ENCODE measurements around the gene TAF7.
"Not testable (repeated sequence)": the region's sequence is repeated elsewhere in the genome, so short reads cannot be mapped to it uniquely, and the experiment has no call there.

The TAF7 gene

GRCh38 chr5:141320225-141321169, at the start of gene TAF7:
Gene TAF7 (minus strand): TSS chr5:141320784. CDS start chr5:141320044, 740 bp downstream.
- DNase-seq: peak; percentile 94 to 95

GRCh38 chr5:141366016-141366896, 45.7 kb upstream of the TAF7 start:
- no peak for DNase-seq

- DNase-seq: no peak
Measured at GRCh38 chr5:141363952-141364660, 43.5 kb upstream of the TAF7 start, which contains the start of gene PCDHGA5. Gene PCDHGA5 (plus strand): TSS chr5:141364162. CDS start chr5:141364331, 169 bp downstream.

- DNase-seq: no peak
Measured at GRCh38 chr5:141362719-141363118, 42.1 kb upstream of the TAF7 start.

GRCh38 chr5:141360685-141361084, 40.1 kb upstream of the TAF7 start:
- no peak for DNase-seq

- peak in 1 of 2 donors; percentile 51 for DNase-seq
Measured at GRCh38 chr5:141359790-141360426, 39.3 kb upstream of the TAF7 start, which contains the start of gene PCDHGB2. Gene PCDHGB2 (plus strand): TSS chr5:141359994. CDS start chr5:141360136, 142 bp downstream.

- no peak for DNase-seq
Measured at GRCh38 chr5:141356950-141357349, 36.4 kb upstream of the TAF7 start.

- DNase-seq: no peak
Measured at GRCh38 chr5:141356133-141356532, 35.5 kb upstream of the TAF7 start.

- DNase-seq: no peak
Measured at GRCh38 chr5:141355641-141356040, 35.1 kb upstream of the TAF7 start.

- DNase-seq: peak in 1 of 2 donors; percentile 19
Measured at GRCh38 chr5:141354900-141355469, 34.4 kb upstream of the TAF7 start, which contains the start of gene PCDHGA4. Gene PCDHGA4 (plus strand): TSS chr5:141355021. CDS start chr5:141355108, 87 bp downstream.

- DNase-seq: no peak
Measured at GRCh38 chr5:141351591-141351990, 31.0 kb upstream of the TAF7 start.

- DNase-seq: peak; percentile 22 to 49
Measured at GRCh38 chr5:141349917-141350619, 29.5 kb upstream of the TAF7 start, which contains the start of gene PCDHGB1. Gene PCDHGB1 (plus strand): TSS chr5:141350099. CDS start chr5:141350261, 162 bp downstream.

GRCh38 chr5:141346017-141346416, 25.4 kb upstream of the TAF7 start:
- not testable (repeated sequence) for DNase-seq

GRCh38 chr5:141345327-141345726, 24.7 kb upstream of the TAF7 start:
- DNase-seq: no peak

GRCh38 chr5:141343953-141344463, 23.4 kb upstream of the TAF7 start:
- DNase-seq: no peak

- peak in 1 of 2 donors; percentile 20 for DNase-seq
Measured at GRCh38 chr5:141343242-141343952, 22.8 kb upstream of the TAF7 start, which contains the start of gene PCDHGA3. Gene PCDHGA3 (plus strand): TSS chr5:141343829. CDS start chr5:141344034, 205 bp downstream.

GRCh38 chr5:141342773-141343172, 22.2 kb upstream of the TAF7 start:
- no peak for DNase-seq

GRCh38 chr5:141340781-141341354, 20.3 kb upstream of the TAF7 start:
- not testable (repeated sequence) for DNase-seq
